Tongue (tissue), 2 donors: ENCODE measurements around the gene FBXO17. TPM values are rescaled to one million over a fixed set of nuclear protein-coding genes. Genes with fewer than 3 reads are reported as not detected.
"Not testable (repeated sequence)": the region's sequence is repeated elsewhere in the genome, so short reads cannot be mapped to it uniquely, and the experiment has no call there.

Experiments
- DNase-seq: peaks from one replicate; pipeline ENCODE4 v3.0.0-alpha.2; 2015
- total RNA-seq: library from RNA; depleted of rRNA; stranded (reverse); fragments of >200 nt; gene quantifications from one replicate; pipeline ENCODE4 v1.2.3, GENCODE V29; 2014

FBXO17 gene
- total RNA-seq, 1 donor from 2014 or later: 35.2 TPM

DNA sequence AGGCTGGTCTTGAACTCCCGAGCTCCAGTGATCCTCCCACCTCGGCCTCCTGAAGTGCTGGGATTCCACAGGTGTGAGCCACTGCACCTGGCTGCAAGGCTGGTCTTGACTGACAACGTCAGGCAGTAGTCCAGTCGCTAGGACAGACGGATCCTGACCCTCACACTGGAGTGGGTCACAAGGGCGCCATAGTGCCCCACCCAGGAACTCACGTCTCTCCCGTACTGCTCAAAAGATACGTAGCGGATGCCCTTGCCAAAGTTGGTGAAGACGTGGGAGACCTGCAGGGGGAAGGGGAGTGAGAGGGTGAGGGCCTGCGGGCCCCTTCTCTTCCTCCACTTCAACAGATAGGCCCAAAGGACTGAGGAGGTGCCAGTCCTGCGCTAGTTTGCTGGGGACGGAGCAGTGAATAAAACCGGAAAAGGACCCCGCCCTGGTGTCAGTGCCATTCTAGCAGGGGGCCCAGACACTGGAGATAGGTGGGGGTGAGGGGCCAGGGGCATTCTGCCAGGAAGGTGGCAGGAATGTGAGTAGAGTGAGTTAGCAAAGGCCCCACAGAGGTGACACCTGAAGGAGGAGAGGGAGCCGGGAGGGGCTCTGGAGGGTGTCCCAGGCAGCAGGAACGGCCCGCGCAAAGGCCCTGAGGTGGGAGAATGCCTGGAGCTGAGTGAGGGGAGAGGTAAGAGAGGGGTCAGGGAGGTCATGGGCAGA, 32.9 kb downstream of the FBXO17 start:
- no peak for DNase-seq

DNA sequence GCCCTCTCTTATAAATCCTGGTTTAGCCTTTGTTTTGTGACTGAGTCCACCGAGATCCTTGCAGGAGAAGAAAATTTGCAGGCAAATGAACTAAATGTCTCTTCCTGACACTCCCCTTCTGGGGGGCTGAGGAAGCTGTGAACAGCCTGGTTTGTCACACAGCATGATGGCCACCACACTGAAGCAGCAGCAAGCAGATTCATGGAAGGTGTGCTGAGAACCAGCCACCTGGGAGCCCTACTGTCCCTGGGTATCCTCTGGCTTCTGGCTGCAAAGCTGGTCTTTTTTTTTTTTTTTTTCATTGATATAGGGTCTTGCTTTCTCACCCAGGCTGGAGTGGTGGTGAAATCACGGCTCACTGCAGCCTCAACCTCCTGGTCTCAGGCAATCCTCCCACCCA, 33.6 kb downstream of the FBXO17 start:
- no peak for DNase-seq

DNA sequence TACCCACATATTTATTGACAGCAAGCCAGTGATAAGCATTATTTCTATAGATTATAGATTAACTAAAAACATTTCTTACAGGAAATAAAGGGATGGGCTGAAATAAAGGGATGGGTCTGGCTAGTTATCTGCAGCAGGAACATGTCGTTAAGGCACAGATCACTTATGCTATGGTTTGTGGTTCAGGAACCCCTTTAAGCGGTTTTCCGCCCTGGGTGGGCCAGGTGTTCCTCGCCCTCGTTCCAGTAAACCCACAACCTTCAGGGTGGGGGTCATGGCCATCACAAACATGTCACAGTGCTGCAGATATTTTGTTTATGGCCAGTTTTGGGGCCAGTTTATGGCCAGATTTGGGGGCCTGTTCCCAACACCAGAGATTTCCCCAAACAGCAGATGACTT, 34.1 kb downstream of the FBXO17 start:
- not testable (repeated sequence) for DNase-seq

DNA sequence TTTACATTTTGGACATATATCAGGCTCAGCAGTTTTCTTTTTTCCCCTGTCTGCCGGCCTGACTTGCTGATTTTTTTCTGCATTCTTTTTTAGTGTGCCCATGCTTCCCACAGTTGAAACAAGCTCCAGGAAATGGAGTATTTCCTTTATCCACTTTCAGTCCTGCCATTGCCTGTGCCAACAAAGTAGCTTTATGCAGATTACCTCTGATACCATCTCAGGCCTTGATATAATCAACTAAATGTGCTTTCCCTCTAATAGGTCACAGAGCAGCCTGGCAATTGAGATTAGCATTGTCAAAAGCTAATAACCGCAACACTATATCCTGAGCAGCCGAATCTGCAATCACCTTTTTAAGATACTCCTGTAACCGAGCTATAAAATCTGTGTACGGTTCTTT, 35.6 kb downstream of the FBXO17 start:
- DNase-seq: no peak

DNA sequence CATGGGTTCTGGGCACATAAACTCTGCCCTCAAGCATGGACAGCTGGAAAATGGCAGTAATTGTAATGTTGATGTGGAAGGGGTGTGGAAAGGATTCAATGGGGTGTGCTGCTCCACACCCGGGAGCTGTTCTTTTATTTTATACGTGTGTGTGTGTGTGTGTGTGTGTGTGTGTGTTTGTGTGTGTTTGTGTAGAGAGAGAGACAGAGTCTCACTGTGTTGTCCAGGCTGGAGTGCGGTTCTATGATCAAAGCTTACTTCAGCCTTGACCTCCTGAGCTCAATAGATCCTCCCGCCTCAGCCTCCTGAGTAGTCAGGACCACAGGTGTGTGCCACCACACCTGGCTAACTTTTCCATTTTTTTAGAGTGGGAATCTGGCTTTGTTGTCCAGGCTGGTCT, 42.0 kb downstream of the FBXO17 start:
- no peak for DNase-seq

DNA sequence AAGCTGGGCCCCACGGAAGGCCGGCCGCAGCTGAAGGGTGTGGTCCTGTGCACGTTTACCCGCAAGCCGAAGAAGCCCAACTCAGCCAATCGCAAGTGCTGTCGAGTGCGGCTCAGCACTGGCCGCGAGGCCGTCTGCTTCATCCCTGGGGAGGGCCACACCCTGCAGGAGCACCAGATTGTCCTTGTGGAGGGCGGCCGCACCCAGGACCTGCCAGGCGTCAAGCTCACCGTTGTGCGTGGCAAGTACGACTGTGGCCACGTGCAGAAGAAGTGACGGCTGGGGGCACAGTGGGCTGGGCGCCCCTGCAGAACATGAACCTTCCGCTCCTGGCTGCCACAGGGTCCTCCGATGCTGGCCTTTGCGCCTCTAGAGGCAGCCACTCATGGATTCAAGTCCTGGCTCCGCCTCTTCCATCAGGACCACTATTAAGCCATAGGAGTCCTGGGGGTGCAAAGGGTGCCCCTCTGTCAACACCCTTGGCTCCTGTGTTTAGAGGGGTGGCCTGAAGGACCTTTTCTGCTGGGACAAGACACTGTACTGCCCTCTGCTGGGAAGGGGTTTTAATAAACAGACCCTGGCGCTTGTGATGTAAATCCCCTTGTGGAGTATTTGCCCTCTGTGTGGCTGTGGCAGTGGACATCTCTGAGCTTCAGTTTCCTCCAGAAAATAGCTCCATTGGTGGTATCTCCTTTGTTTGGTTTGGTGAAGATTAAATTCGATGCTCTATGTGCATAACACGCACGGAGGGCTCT, 42.9 kb downstream of the FBXO17 start:
- DNase-seq: peak; percentile 44

DNA sequence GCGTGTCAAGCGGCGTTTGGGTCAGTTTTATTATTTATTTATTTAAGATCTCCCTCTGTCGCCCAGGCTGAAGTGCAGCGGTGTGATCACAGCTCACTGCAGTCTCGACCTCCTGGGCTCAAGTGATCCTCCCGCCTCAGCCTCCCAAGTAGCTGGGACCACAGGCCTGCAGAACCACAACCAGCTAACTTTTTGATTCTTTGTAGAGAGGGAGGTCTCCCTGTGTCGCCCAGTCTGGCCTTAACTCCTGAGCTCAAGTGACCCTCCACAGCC, 44.1 kb downstream of the FBXO17 start:
- no peak for DNase-seq

DNA sequence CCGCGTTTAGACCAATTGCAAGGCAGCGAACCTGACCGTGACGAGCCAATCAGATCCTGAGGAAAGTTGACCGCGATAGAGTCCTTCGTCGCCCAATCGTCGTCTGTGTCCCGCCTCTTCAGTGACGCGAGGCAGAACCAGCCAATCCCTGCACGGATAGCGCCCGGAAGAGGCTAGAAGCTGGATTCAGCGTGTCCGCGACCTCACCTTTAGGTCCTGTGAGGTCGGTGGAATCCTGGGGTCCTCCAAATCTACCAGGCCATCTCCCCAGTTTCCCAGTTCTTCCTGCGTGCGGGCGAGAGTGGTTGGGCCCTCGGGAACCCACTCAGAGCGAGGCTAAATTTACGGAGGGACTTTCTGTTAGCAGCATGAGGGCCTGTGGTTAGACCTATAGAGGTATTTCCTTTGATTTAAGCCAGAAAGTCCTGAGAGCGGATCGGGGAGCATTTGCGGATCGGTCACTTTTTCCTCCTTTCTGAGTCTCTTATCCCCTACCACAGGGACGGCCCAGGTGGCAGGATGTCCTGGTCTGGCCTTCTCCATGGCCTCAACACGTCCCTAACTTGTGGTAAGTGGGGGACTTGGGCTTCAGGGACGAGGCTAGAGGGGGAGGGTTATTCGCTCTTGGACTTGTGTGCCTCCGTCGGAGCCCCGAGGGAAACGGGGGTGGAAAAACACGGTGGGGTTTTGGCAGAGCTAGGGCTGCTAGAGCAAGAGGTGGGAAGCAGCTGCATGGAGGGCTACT, 44.6 kb downstream of the FBXO17 start, which contains the start of gene MRPS12:
Gene MRPS12, plus strand, starts transcription at position 169 of the 745 bp plus-strand sequence. Its CDS starts 351 bp downstream, at position 520.
- DNase-seq: peak; percentile 100

DNA sequence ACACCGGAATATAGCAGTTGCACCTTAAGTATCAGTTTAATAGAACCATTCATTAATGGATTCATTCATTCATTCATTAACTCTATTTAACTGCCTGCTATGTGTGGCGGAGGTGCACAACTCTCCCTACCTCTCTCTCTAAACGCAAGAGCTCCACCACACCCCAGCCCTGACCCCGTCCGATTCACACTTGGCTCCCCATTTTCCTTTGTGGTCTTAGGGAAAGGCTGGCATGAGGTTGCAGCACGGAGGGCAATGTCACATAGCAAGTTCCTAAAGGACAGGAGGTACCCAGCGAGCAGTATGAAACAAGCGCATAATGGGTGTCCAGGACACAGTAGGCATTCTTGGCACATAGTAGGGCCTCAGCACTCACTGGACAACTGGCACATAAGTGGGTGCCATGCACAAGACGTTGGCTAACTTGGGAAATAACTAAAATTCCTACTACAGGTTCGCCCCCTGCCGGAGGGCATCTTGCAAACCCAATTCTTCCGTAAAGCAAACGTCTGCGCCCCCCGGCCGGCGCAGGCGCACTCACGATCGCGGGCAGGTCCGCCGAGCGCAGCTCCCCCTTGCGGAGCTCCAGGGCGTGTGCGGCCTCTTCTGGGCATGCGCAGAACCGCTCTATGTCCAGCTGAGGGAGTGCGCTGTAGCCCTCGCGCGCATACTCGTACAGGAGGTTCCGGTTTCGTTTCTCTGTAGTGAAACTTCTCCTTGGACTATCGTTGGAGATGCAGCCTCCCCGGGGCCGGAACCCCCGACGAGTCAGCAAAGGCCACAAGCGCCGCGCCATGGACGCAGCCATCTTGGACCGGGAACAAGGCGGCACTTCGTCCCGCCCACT, 45.4 kb downstream of the FBXO17 start, which contains the start of gene SARS2:
Gene SARS2, minus strand, starts transcription at position 835 of the 847 bp plus-strand sequence. Its CDS starts 27 bp downstream, at position 808.
- peak; percentile 98 for DNase-seq

DNA sequence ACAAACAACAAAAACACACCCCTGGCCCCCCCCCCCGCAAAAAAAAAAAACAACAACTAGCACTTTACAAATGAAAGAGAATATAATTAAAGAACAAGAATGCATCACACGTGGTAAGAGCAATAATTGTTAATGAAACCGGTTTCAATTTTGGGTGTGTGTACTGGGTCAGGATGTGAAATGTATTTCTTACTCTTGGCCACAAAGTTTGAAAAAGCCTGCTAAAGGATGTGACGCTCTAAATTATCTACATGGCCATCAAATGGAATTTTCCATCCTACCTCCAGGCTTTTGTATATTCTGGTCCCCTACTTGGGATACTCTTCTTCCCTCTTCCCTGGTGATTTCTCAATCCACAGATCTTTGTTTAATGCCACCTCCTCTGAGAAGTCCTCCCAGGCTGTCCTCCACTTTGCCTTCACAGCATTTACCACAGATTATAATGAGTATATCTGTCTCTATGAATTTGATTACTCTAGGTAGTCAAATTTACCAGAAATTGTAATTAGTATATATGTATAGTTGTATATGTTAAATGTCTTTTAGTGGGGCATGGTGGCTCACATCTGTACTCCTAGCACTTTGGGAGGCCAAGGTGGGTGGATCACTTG, 47.0 kb downstream of the FBXO17 start:
- DNase-seq: no peak

DNA sequence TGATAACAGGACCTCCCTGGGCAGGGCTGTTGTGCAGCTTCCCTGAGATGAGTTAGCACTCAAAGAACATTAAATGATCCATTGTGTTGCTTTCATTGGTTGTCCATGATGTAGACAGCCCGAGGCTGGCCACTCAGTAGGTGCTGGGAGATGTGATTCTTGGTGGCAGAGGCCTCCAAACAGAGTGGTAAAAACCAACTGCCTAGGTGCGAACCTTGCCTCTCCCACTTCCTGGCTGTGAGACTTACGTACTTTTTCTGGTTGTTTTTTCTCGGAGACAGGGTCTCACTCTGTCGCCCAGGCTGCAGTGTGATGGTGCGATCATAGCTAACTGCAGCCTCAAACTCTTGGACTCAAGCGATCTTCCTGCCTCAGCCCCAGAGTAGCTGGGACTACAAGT, 51.2 kb downstream of the FBXO17 start:
- DNase-seq: no peak

DNA sequence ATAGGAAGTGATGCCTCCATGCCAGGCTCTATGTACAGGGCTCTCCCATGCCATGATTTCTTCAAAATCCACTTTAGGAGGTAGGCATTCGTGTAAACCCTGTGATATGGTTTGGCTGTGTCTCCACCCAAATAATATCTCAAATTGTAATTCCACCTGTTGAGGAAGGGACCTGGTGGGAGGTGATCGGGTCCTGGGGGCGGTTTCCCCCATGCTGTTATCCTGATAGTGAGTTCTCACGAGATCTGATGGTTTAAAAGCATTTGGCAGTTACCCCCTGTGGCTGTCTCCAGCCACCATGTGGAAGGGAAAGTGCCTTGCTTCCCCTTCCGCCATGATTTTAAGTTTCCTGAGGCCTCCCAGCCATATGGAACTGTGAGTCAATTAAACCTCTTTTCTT, 53.1 kb downstream of the FBXO17 start:
- DNase-seq: no peak

DNA sequence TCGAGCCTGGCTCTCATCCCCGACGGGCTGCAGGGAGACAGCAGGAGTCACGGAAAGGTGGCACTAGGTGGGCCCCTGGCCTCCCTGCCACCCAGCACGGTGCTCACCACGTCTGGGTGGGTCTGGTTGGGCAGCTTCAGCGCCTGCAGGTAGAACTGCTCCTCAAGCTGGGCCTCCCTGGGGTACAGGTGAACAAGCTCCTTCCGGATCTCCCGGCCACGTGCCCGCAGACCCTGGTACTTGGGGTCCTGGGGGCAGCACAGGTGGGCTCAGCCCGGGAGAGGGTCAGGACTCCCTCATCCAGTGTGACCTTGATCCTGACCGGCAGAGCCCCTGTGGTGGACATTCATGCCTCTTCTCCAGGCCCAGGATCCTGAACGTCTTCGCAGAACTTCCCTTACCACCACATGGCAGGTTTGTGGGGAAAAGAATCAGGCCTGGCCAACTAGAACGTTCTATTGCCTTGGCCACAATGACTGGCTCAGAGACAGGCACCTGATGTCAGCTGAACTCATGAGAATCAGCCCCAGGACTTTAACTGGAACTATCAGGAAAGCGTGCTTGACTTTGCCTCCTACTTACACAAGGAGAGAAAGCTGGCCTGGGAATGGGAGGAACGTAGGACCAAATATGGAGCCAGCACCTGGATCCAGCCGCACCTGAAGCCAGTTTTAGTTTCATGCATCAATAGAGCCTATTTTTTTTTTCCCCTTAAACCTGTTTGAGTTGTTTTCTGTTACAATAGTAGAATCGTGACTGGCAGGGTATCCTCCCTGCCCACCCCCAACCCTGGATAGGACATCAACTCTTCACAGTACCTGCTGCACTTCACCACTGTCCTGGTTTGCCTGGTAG, 53.9 kb downstream of the FBXO17 start:
- no peak for DNase-seq

DNA sequence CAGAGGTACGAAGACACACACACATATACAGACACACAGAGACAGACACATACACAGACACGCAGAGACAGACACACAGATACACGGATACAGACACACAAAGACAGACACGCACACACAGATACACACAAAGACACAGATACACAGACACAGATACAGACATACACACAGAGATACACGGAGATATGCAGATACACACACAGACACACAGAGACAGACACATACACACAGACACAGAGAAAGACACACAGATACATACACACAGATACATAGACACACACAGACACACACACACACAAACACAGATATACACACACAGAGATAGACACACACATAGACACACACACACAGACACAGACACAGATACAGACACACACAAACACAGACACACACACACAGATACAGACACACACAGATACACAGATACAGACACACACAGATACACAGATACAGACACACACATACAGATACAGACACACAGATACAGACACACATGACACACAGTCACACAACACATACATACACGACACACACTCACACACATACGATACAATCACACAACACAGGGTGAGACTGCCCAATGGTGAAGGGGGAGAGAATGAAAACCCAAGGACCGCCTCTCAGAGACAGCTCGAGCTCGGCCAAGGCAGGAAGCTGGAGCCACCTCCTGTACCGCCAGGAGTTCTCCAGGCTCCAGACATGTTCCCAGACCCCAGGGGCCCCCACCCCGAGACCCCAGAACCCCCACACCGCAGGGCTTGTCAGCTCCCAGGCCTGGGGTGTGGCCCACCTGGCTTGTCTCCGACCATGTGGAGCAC, 54.7 kb downstream of the FBXO17 start:
- no peak for DNase-seq

DNA sequence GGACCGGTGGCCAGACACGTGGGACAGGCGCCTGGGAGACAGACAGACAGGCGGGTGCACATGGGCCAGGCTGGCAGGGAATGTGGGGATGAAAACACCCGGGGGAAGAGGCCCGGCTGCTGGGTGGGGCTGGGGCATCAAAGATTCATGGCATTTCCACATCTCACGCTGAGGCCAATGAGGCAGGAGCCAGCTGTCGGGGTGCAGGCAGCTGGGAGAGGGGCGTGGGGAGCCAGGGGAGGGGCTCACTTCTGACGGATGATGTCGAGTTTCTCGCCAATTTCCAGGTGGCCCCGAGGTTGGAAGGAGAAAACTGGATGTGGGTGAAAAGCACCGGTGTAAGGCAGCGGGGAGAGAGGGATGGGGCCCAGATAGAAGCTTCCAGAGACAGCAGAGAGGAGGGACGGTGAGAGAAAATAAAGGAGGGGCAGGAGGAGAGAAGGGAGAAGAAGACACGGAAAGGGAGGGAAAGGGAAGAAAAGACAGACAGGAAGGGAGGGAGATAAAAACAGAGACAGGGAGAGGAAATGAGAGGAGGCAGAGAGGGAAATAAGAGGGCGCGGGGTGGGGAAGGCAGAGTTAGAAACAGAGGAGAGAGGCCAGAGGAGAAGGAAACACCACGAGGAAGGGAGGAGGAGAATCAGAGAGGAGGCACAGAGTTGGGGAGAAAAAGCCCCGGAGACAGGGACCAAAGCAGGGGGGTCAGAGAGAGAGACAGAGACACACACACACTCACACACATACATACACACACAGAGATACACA, 55.5 kb downstream of the FBXO17 start:
- peak; percentile 60 for DNase-seq

DNA sequence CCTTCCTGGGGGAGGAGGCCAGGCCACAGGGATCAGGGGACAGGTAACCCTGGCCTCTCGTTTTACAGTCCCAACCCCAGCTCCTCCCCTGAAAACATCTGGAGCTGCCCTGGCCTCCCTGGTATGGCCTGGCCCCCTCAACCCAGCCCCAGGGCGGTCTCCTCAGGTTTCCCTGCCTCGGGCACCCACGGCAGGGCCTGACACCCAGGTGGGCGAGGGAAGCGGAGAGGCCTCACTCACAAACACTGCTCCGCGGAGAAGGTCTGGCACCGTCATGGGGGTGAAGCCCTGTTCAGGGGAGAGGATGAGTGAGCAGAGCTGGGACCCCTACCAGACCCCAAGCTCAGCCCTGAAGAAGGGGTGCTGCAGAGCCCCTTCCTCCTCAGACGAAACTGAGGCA, 57.0 kb downstream of the FBXO17 start:
- no peak for DNase-seq

DNA sequence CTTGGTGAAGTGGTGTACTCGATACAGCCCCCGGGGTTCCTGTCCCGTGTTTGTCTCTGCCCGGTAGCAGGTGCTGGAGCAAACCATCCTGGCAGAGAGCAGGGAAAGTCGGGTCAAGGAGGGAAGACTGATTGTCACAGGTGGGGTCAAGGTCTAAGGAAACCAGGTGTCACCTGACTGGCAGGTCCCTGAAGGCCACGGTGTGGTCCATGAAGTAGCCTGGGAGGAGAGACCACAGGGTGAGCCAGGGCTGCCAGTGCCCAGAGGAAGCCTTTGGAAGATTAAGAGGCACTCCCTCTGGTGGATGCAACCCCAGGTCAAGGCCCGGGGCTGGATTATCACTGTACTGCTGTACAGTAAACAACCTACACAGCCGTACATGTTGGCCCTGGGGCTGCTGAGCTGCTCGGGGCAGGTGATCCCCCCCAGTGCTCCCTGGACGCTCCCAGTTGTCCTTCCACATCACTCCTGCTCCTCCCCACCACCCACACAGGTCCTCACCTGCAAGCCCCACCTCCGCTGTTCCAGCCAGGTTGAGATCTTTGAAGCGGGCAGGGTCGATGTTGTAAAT, 57.5 kb downstream of the FBXO17 start:
- DNase-seq: no peak

DNA sequence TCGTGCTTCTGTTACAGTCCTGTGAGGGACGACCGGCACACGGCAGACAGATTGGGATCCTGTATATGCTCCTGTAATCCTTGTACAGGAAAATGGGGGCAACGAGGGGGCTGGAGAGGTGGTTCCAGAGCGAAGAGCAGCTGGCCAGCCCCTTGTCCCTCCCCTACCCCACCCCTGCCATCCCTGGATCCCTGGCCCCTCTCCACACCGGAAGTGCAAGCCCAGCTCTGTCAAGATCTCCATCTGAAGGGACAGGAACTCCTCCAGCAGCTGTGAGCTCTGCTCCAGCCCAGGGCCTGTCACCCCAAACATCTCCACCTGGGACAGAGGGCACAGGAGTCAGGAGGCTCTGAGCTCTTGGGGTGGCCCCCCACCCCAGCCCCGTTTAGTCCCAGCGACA, 58.0 kb downstream of the FBXO17 start:
- DNase-seq: no peak
